ENCODE results near the gene BOLA2B. TPM values are rescaled to one million over a fixed set of nuclear protein-coding genes. Genes with fewer than 3 reads are reported as not detected.

Gene BOLA2B
- 122 and 439 TPM in 2 replicates for total RNA-seq

DNA sequence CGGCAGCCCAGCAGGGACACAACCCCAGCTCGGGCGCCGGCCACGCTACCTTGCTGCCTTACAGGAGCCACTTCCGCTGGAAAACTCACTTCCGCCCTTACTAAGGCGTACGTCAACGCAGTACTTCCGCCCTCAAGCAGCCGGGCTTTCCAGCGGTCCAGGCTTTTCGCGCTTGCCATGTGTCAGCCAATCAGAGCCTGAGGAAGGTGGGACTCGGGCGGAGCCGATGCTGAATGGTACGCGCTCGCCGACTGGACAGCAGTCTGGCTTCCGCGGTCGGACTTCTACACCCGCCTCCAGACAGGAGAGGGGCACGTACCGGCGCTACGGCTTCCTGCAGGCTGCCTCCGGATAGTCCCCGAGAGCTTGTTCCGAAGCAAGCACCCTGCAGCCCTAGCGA is at the start of gene BOLA2B, which contains the start of gene SLX1A:
BOLA2B (minus strand) TSS at position 52 of the 400 bp plus-strand sequence. CDS start 71 bp downstream, outside the sequence.
SLX1A (plus strand) TSS at position 261 of the 400 bp plus-strand sequence. CDS start 210 bp downstream, outside the sequence.

DNA sequence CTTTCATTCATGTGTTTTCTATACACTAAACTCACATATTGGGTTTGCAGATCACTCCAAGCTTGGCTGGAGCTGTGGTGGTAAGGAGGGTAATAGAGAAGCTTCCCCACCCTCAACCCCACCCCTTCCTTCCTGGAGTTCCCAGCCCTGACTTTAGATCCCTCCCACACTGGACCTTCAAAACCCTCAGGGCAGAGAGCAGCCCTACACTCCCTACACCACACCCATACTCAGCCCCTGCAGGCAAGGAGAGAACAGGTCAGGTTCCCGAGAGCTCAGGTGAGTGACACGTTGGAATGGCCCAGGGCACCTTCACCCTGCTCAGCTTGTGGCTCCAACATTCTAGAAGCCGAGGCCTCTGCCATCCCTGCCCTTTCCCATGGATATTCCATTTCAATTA is 5.6 kb upstream of the BOLA2B start, which contains the start of gene SULT1A3:
SULT1A3 (plus strand) TSS at position 207 of the 400 bp plus-strand sequence. CDS start 1,474 bp downstream, outside the sequence.

DNA sequence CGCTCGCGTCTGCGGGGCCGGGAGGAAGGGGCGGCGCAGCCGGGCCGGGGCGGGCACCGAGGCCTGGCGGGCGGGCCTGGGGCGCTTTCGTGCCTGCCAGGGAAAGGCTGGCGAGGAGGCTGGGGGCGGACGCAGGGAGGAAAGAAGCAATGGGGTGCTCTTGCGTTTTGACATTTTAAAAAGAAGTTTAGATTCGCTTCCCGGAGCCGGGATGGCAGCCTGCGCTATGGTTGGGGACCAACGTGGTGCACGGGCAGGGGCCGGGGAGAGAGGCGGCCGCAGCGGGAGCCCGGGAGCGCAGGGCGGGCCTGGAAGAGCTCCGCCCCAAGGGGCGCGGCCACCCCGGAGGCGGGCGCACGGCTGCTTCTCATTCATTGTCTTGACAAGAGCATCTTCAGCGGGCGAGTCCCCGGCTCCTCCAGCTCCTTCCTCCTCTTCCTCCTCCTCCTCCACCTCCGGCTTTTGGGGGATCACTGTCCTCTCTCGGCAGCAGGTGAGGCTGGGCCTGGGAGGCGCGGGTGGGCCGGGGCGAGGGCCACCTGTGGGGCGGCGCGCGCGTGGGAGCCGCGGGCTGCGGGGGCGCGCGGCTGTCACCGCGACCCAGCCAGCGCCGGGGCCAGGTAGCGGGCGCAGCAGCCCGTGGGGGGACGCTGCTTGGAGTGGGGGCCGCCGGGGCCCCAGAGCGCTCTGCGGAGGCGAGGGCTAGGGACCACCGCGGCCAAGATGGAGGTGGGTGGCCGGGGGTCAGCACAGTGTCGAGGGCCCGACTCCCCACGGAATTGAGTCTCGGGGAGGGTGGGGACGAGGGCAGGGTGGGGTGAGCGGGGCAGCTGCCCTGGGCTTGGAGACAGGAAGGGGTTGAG is 10.0 kb downstream of the BOLA2B start, which contains the start of gene CORO1A:
CORO1A (plus strand) TSS at position 370 of the 863 bp plus-strand sequence. CDS start 1,608 bp downstream, outside the sequence.

Other genes with a start within 250 kb of the BOLA2B start
- 89.3 and 173 TPM in 2 replicates for gene TMEM219, start 231.6 kb downstream of the BOLA2B start, total RNA-seq
- 32.3 and 39.7 TPM in 2 replicates for gene TAOK2, start 219.8 kb downstream of the BOLA2B start, total RNA-seq
- gene HIRIP3, start 198.0 kb downstream of the BOLA2B start, total RNA-seq, result 5.7 and 21.7 TPM in 2 replicates
- 39.2 and 97.6 TPM in 2 replicates for gene INO80E, start 197.4 kb downstream of the BOLA2B start, total RNA-seq
- 0.49 and 0.76 TPM in 2 replicates for gene DOC2A, start 182.6 kb downstream of the BOLA2B start, total RNA-seq
- gene C16orf92, start 170.5 kb downstream of the BOLA2B start, total RNA-seq, result not detected in 2 replicates
- gene TLCD3B, start 162.4 kb downstream of the BOLA2B start, total RNA-seq, result 0.13 and 0.98 TPM in 2 replicates
- 908 and 1,156 TPM in 2 replicates for gene ALDOA, start 127.9 kb downstream of the BOLA2B start, total RNA-seq
- 111 and 141 TPM in 2 replicates for gene PPP4C, start 117.7 kb downstream of the BOLA2B start, total RNA-seq
- gene TBX6, start 101.7 kb downstream of the BOLA2B start, total RNA-seq, result 1.4 TPM in 1 of 2 replicates, not detected in the other
- 17.4 and 95.1 TPM in 2 replicates for gene YPEL3, start 97.5 kb downstream of the BOLA2B start, total RNA-seq
- 0.16 and 0.76 TPM in 2 replicates for gene GDPD3, start 80.1 kb downstream of the BOLA2B start, total RNA-seq
- 35.7 and 64.1 TPM in 2 replicates for gene MAPK3, start 70.4 kb downstream of the BOLA2B start, total RNA-seq
- 3.0 and 10.1 TPM in 2 replicates for gene CORO1A, start 10.1 kb downstream of the BOLA2B start, total RNA-seq
- 92.7 and 110 TPM in 2 replicates for gene SLX1A, start 209 bp upstream of the BOLA2B start, total RNA-seq
- 2.8 and 7.6 TPM in 2 replicates for gene SULT1A3, start 5.6 kb upstream of the BOLA2B start, total RNA-seq
- gene NPIPB13, start 54.8 kb upstream of the BOLA2B start, total RNA-seq, result 0.63 and 2.9 TPM in 2 replicates
- gene CD2BP2, start 161.6 kb upstream of the BOLA2B start, total RNA-seq, result 39.6 and 43.5 TPM in 2 replicates
- 42.7 and 47.9 TPM in 2 replicates for gene TBC1D10B, start 176.8 kb upstream of the BOLA2B start, total RNA-seq
- 1.8 TPM in 1 of 2 replicates, not detected in the other for gene MYL11, start 181.1 kb upstream of the BOLA2B start, total RNA-seq
- gene SEPTIN1, start 188.9 kb upstream of the BOLA2B start, total RNA-seq, result 0.63 TPM in 1 of 2 replicates, not detected in the other
- gene ZNF48, start 201.8 kb upstream of the BOLA2B start, total RNA-seq, result 12.4 and 17.7 TPM in 2 replicates
- 7.4 and 8.6 TPM in 2 replicates for gene ZNF771, start 213.9 kb upstream of the BOLA2B start, total RNA-seq
- 43.4 and 96.5 TPM in 2 replicates for gene DCTPP1, start 236.4 kb upstream of the BOLA2B start, total RNA-seq

All from mesangial cell (primary cell).